Adipocyte (in vitro differentiated cells): ENCODE measurements around the gene TMEM131L.
"Not testable (repeated sequence)": the region's sequence is repeated elsewhere in the genome, so short reads cannot be mapped to it uniquely, and the experiment has no call there.

ENCODE experiments used
- DNase-seq: peaks from one replicate; pipeline ENCODE4 v3.0.0-alpha.2; 2015; ENCODE audit warnings: low read depth
- H3K27me3 ChIP-seq: replicated peaks from 2 replicates; pipeline ENCODE4 v1.7.0; 2013; ENCODE audit warnings: mild to moderate bottlenecking, low read length, moderate library complexity; ENCODE audit not compliant: control insufficient read depth, insufficient read depth
- H3K36me3 ChIP-seq: 2 replicates; pipeline ENCODE4 v1.7.0; 2013; ENCODE audit warnings: low read length, mild to moderate bottlenecking, moderate library complexity; ENCODE audit not compliant: control insufficient read depth, insufficient read depth, severe bottlenecking
- H3K4me1 ChIP-seq: 2 replicates; pipeline ENCODE4 v1.7.0; 2013; ENCODE audit warnings: mild to moderate bottlenecking, low read length, moderate library complexity; ENCODE audit not compliant: control insufficient read depth, insufficient read depth
- H3K4me3 ChIP-seq: 2 replicates; pipeline ENCODE4 v1.7.0; 2013; ENCODE audit warnings: mild to moderate bottlenecking, low read length, moderate library complexity
- H3K9ac ChIP-seq: 2 replicates; pipeline ENCODE4 v1.7.0; 2013; ENCODE audit warnings: mild to moderate bottlenecking, low read length, moderate library complexity
- H3K9me3 ChIP-seq: 2 replicates; pipeline ENCODE4 v1.7.0; 2013; ENCODE audit warnings: mild to moderate bottlenecking, low read length, moderate library complexity; ENCODE audit not compliant: control insufficient read depth

TMEM131L gene, protein sequence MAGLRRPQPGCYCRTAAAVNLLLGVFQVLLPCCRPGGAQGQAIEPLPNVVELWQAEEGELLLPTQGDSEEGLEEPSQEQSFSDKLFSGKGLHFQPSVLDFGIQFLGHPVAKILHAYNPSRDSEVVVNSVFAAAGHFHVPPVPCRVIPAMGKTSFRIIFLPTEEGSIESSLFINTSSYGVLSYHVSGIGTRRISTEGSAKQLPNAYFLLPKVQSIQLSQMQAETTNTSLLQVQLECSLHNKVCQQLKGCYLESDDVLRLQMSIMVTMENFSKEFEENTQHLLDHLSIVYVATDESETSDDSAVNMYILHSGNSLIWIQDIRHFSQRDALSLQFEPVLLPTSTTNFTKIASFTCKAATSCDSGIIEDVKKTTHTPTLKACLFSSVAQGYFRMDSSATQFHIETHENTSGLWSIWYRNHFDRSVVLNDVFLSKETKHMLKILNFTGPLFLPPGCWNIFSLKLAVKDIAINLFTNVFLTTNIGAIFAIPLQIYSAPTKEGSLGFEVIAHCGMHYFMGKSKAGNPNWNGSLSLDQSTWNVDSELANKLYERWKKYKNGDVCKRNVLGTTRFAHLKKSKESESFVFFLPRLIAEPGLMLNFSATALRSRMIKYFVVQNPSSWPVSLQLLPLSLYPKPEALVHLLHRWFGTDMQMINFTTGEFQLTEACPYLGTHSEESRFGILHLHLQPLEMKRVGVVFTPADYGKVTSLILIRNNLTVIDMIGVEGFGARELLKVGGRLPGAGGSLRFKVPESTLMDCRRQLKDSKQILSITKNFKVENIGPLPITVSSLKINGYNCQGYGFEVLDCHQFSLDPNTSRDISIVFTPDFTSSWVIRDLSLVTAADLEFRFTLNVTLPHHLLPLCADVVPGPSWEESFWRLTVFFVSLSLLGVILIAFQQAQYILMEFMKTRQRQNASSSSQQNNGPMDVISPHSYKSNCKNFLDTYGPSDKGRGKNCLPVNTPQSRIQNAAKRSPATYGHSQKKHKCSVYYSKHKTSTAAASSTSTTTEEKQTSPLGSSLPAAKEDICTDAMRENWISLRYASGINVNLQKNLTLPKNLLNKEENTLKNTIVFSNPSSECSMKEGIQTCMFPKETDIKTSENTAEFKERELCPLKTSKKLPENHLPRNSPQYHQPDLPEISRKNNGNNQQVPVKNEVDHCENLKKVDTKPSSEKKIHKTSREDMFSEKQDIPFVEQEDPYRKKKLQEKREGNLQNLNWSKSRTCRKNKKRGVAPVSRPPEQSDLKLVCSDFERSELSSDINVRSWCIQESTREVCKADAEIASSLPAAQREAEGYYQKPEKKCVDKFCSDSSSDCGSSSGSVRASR (N-terminal part only)

DNA sequence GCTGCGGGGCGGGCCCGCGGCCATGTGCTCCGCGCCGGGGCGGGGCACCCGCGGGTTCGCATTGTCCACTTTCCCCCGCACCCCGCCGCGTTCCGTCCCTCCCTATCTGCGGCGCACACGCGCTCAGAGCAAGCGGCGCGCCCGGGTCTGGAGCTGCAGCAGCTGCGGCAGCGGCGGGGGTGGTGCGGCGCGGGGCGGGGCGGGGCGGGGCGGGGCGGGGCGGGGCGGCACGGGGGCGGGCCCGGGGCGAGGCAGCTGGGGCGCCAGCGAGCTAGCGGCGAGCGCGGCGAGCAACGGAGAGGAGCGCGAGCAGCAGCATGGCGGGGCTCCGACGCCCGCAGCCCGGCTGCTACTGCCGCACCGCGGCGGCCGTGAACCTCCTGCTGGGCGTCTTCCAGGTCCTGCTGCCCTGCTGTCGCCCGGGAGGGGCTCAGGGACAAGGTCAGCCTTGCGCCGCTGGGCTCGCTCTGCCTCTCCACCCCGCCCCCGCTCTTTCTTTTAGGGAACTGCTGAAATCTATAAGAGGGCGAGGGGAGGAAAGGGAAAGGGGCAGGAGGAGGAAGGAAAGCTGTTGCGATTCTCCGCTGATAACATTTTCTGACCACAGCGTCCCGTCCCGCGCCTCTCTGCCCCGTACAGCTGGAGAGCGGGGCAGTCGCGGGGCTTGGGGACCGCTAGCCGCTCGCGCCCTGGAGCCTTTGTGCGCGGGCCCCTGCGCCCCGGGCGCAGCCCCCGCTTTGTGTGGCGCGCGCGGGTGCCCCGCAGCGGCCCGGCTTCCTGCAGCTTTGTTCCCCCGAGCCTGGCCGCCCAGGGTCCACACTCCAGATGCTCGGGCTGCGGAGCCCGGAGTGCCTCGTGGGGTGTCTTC lies at the start of gene TMEM131L:
TSS of gene TMEM131L (plus strand) at position 280 of the 868 bp plus-strand sequence. CDS start at position 318, 38 bp downstream.
- H3K27me3 ChIP-seq, result no peaks in the 10 kb centered on the region
- peak within 1 kb of the TSS; percentile 89 for H3K9ac ChIP-seq
- peak; percentile 86 for DNase-seq
- H3K36me3 ChIP-seq, result no peaks in the 10 kb centered on the region
- H3K9me3 ChIP-seq, result no peaks in the 10 kb centered on the region
- peak within 1 kb of the TSS; percentile 92 for H3K4me3 ChIP-seq
- peaks cover 35% of the 10 kb centered on the region for H3K4me1 ChIP-seq

DNA sequence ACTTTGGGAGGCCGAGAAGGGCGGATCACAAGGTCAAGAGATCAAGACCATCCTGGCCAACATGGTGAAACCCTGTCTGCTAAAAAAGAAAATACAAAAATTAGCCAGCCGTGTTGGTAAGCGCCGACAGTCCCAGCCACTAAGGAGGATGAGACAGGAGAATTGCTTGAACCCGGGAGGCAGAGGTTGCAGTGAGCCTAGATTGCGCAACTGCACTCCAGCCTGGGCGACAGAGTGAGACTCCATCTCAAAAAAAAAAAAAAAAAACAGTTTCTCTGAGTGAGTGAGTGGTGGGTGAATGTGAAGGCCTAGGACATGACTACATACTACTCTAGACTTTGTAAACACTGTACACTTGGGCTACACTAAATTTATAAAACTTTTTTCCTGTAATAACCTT lies 49.7 kb upstream of the TMEM131L start:
- H3K9ac ChIP-seq, H3K27me3 ChIP-seq, H3K4me3 ChIP-seq, H3K9me3 ChIP-seq, H3K36me3 ChIP-seq, H3K4me1 ChIP-seq, DNase-seq: not testable (repeated sequence)

DNA sequence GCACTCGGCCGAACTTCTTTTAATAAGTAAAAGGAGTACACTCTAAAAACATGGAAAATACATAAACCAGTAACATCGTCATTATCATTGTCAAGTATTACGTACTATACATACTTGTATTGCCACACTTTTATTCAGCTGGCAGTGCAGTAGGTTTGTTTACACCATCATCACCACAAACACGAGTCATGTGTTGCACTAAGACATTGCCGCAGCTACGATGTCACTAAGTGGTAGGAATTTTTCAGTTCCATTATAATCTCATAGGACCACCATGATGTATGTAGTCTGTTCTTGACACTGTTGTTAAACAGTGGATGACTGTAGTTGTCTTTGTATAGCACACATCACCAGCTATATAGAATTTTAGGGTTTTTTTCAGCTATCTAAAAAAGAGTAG lies 48.0 kb upstream of the TMEM131L start:
- H3K36me3 ChIP-seq, result no peaks in the 10 kb centered on the region
- H3K9ac ChIP-seq, result no peak overlapping the region
- DNase-seq, result no peak
- H3K27me3 ChIP-seq, result no peaks in the 10 kb centered on the region
- H3K4me3 ChIP-seq, result no peak overlapping the region
- no peaks in the 10 kb centered on the region for H3K9me3 ChIP-seq
- peaks cover 3% of the 10 kb centered on the region for H3K4me1 ChIP-seq

DNA sequence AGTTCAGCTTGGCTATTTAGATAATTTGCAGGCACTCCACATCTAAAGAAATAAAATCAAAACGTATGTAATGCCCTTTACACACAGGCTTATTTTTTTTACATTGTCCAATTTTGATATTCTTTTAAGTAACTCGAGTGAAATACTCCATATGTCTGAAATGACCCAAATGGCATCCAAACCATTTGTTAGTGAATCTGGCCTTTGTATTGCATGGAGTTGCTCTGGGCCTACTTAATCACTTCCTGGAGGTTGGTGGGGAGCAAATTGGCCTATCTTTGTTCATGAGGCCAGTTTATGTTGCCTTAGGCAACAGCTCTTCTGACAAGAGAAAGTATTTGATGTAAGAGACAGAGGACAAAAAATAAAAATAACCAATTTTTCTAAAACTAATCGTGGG lies 47.6 kb upstream of the TMEM131L start:
- Histone ChIP-seq H3K9ac (no peak overlapping the region), H3K4me3 (no peak overlapping the region), H3K27me3 (no peaks in the 10 kb centered on the region), H3K36me3 (no peaks in the 10 kb centered on the region), H3K9me3 (no peaks in the 10 kb centered on the region), H3K4me1 (peaks cover 3% of the 10 kb centered on the region)
- peak; percentile 50 for DNase-seq

DNA sequence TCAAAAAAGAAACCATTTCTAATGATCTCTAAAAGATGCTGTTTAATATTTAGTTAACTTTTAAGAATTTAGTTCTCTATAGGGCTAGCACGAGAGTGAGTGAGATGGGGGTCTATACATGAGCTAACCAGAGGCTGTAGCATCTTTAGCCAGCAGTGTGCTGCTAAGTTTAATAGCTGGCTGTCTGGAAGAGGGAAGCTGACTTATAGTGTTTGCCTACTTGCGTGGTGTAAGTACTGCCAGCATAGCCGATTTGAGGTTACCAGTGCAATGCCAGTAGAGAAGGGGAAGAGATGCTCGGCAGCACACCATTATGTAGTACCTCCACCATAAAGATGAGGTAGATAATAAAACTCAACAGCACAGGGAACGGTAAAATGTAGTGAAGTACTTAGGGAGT lies 47.1 kb upstream of the TMEM131L start:
- H3K9me3 ChIP-seq, result no peaks in the 10 kb centered on the region
- no peak overlapping the region for H3K4me3 ChIP-seq
- no peaks in the 10 kb centered on the region for H3K36me3 ChIP-seq
- no peak for DNase-seq
- no peaks in the 10 kb centered on the region for H3K4me1 ChIP-seq
- H3K9ac ChIP-seq, result no peak overlapping the region
- no peaks in the 10 kb centered on the region for H3K27me3 ChIP-seq

DNA sequence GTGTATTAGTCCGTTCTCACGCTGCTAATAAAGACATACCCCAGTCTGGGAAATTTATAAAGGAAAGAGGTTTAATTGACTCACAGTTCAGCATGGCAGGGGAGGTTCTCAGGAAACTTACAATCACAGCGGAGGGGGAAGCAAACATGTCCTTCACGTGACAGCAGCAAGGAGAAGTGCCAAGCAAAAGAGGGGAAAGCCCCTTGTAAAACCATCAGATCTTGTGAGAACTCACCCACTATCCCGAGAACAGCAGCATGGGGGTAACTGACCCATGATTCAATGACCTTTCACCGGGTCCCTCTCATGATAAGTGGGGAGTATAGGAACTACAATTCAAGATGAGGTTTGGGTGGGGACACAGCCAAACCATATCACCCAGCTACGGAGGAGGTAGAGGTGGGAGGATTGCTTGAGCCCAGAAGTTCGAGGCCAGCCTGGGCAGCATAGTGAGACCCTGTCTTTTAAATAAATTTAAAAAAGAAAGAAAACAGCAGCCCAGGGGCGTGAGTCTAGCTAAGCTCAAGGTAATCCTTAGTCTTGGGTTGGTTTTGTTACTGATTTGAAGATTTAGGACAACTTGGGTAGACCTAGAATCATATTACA lies 46.4 kb upstream of the TMEM131L start:
- no peaks in the 10 kb centered on the region for H3K27me3 ChIP-seq
- no peaks in the 10 kb centered on the region for H3K4me1 ChIP-seq
- DNase-seq, result no peak
- no peak overlapping the region for H3K4me3 ChIP-seq
- no peaks in the 10 kb centered on the region for H3K36me3 ChIP-seq
- no peaks in the 10 kb centered on the region for H3K9me3 ChIP-seq
- no peak overlapping the region for H3K9ac ChIP-seq

DNA sequence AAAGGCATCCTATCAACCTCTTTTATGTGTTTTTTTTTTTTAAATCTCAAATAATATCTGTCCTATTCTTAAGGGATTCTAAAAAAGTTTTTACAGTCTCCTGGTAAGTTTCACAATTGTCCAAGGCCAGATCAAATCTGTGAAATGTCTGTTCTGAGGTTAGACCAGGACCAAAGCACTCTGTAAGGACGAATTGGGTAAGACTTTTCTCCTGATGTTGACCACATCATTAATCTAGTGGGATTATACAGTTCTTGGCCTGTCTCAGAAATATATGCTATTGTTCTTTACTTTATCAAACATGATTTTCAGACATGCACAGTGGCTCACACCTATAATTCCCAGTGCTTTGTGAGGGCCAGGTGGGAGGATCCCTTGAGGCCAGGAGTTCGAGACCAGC lies 45.8 kb upstream of the TMEM131L start:
- H3K4me1 ChIP-seq, result no peaks in the 10 kb centered on the region
- H3K9me3 ChIP-seq, result no peaks in the 10 kb centered on the region
- H3K36me3 ChIP-seq, result no peaks in the 10 kb centered on the region
- H3K4me3 ChIP-seq, result no peak overlapping the region
- DNase-seq, result peak; percentile 24
- H3K9ac ChIP-seq, result no peak overlapping the region
- no peaks in the 10 kb centered on the region for H3K27me3 ChIP-seq

DNA sequence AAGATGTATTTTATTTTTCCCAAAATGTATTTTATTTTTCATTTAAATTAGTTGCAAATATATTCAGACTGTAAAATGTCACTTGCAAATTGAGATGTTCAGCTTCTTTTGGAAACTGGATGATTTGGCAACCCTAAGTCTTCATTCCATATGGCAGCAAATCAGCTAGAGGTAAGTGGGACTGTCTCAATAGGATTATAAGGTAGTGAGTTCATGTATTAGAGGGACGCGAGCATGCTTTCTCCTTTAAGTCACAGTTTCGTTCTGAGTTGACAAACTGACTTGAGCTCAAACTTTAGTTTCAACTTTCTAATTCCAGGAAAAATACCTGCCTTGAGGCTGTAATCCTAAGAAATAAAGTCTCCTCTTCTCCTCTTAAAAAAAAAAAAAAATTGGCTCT lies 44.2 kb upstream of the TMEM131L start:
- Histone ChIP-seq H3K9ac (no peak overlapping the region), H3K4me3 (no peak overlapping the region)

DNA sequence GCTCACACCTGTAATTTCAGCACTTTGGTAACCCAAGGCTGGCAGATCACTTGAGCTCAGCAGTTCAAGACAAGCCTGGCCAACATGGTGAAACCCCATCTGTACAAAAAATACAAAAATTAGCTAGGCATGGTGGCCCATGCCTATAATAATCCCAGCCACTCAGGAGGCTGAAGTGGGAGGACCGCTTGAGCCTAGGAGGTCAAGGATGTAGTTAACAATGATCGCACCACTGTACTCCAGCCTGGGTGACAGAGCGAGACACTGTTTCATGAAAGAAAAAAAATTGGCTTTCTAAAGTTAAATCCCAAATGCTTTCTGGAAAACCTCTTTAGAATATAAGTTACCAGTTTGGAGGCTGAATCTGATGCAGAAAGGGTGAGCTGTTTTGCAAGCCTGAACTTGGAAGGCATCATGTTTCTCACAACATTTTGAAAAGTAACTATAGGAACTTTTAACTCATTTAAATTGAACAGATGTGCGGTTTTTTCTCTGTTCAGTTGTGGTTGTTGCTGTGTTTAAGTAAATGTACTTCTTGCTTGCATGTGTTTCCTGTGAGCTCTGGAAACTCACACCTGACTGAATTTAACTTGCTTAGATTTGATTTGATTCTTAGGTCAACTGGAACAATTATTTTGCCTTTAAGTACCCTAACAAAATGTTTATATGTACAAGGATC lies 39.8 kb upstream of the TMEM131L start:
- Histone ChIP-seq H3K27me3 (no peaks in the 10 kb centered on the region), H3K9ac (no peak overlapping the region), H3K4me1 (peaks cover 4% of the 10 kb centered on the region), H3K9me3 (no peaks in the 10 kb centered on the region), H3K4me3 (no peak overlapping the region), H3K36me3 (no peaks in the 10 kb centered on the region)
- DNase-seq, result peak; percentile 37

More for the DNA sequence above, 44.2 kb upstream of the TMEM131L start:
- DNase-seq, result no peak
- Histone ChIP-seq H3K9me3 (no peaks in the 10 kb centered on the region), H3K36me3 (no peaks in the 10 kb centered on the region), H3K4me1 (no peaks in the 10 kb centered on the region), H3K27me3 (no peaks in the 10 kb centered on the region)
